HS-5 (cell line): Measurements from ENCODE around the gene AP2A1.

Source experiments
- DNase-seq: peaks from one replicate; pipeline ENCODE4 v3.0.0-alpha.2; 2012; ENCODE audit warnings: low read depth

The AP2A1 gene

DNA sequence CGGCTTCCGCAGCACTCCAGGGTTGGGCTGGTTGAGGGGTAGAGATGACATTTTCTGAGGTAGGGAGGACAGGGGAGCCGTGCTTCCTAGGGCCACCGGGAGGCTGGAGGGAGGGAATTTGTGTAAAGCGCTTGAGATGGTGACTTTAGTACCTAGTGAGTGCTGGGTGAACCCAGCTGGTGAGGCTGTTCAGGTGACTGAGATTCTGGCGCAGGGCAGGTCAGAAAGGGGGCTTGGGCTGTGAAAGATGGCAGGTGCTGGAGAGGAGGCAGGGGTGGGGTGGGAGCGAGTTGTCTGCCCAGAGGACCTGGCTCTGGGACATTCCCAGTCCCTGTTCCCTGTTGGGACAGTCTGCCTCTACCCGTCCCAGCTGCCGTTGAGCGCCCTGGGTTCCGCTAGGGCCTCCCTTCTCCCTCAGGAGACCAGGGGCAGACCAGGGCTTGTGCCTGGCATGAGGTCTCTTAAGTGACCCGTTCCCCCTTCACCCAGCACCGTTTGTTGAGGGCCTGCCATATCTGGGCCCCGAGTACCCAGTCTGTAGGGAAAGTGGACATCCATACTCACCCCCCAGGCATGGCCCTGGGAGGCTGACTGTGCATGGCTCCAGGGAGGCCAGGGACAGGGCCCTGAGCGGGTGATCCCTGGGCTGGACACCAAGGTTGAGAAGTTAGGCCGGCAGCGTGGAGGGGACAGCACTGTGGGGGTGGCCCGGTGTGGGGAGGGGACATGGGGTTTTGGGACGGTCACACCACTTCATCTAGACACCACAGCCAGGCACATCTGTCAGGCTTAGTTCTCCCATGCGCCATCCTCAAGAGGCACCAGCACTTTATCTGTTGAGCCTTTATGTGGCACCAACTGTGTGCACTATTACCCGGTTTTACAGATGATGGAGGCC, 89.1 kb downstream of the AP2A1 start:
- DNase-seq = no peak

DNA sequence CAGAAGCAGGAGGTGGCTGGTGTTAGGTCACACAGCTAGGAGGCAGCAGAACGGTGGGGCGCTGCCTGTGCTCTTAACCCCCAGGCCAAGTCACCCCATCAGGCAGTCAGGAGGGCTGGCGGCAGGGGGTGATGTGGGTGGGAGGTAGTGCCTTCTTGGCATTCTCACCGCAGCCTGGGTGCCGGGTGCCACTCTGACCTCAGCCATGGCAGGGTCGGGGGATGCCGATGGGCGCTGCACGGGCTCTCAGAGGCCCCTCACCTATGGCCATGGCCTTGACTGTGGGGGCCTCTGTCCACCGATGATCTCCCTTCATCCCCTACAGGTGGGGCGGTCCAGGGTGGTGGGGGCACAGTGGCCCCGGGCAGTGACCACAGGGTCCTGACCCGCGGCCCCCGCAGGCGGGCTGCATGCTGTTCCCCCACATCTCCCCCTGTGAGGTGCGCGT, 89.8 kb downstream of the AP2A1 start:
- DNase-seq = no peak
